Ovary (tissue), 3 donors: ENCODE data around the gene TAF11.

Experiments used
- CTCF ChIP-seq, 3 donors: fragments of 450-650 bp in 2 of 3; fragments of 200-600 bp in 1 of 3; IDR thresholded peaks; one replicate each; pipeline versions ENCODE4 v1.5.1 to v1.8.0; 2016 to 2022; ENCODE audit warnings: antibody characterized with exemption in 3 of 3, mild to moderate bottlenecking in 1 of 3
- EP300 ChIP-seq: sonication (generic); formaldehyde crosslinking; IDR thresholded peaks from one replicate; pipeline ENCODE4 v1.6.1; 2017; ENCODE audit warnings: antibody characterized with exemption
- POLR2A ChIP-seq: fragments of 450-650 bp; IDR thresholded peaks from one replicate; pipeline ENCODE4 v1.6.1; 2017; ENCODE audit warnings: antibody characterized with exemption, mild to moderate bottlenecking, moderate library complexity
- donor health status: DM: no; HTN: no; CAD: no.

GRCh38 chr6:34891296-34891695, 3.5 kb upstream of the TAF11 start:
- no peak for TF ChIP-seq CTCF (IDR thresholded peaks at IDR 0.05)
- no peak for TF ChIP-seq POLR2A
- TF ChIP-seq EP300: no peak
